HG03439 (cell line): ENCODE results near the gene IQGAP2.

Source experiments
- ATAC-seq: cut with Tn5 transposase; IDR thresholded peaks from one replicate; pipeline ENCODE4 v1.9.1; 2021; ENCODE audit warnings: mild to moderate bottlenecking, moderate library complexity; ENCODE audit not compliant: unreplicated experiment

The IQGAP2 gene

GRCh38 chr5:76683816-76684731 is 281.0 kb downstream of the IQGAP2 start:
- ATAC-seq: no peak

- ATAC-seq: no peak
Observed at GRCh38 chr5:76684756-76685519, 281.9 kb downstream of the IQGAP2 start.

GRCh38 chr5:76685704-76686103 is 282.6 kb downstream of the IQGAP2 start:
- no peak for ATAC-seq

GRCh38 chr5:76688212-76688611 is 285.1 kb downstream of the IQGAP2 start:
- ATAC-seq: no peak

GRCh38 chr5:76688836-76689235 is 285.8 kb downstream of the IQGAP2 start:
- ATAC-seq: no peak

GRCh38 chr5:76689321-76690036 is 286.4 kb downstream of the IQGAP2 start:
- no peak for ATAC-seq

- ATAC-seq: no peak
Observed at GRCh38 chr5:76690037-76690679, 287.1 kb downstream of the IQGAP2 start.

GRCh38 chr5:76690704-76691466 is 287.8 kb downstream of the IQGAP2 start:
- ATAC-seq: no peak

GRCh38 chr5:76691467-76692273 is 288.6 kb downstream of the IQGAP2 start:
- no peak for ATAC-seq

- ATAC-seq: no peak
Observed at GRCh38 chr5:76692274-76692540, 289.1 kb downstream of the IQGAP2 start.

GRCh38 chr5:76692651-76693050 is 289.6 kb downstream of the IQGAP2 start:
- no peak for ATAC-seq

GRCh38 chr5:76693141-76693540 is 290.1 kb downstream of the IQGAP2 start:
- ATAC-seq: no peak

GRCh38 chr5:76694317-76694716 is 291.2 kb downstream of the IQGAP2 start:
- no peak for ATAC-seq

- ATAC-seq: no peak
Observed at GRCh38 chr5:76695346-76695745, 292.3 kb downstream of the IQGAP2 start.

- ATAC-seq: no peak
Observed at GRCh38 chr5:76696251-76696650, 293.2 kb downstream of the IQGAP2 start.

GRCh38 chr5:76697670-76698069 is 294.6 kb downstream of the IQGAP2 start:
- ATAC-seq: no peak

GRCh38 chr5:76700571-76700970 is 297.5 kb downstream of the IQGAP2 start:
- ATAC-seq: no peak

GRCh38 chr5:76701298-76701697 is 298.2 kb downstream of the IQGAP2 start:
- ATAC-seq: no peak

- ATAC-seq: no peak
Observed at GRCh38 chr5:76703707-76704106, 300.6 kb downstream of the IQGAP2 start.
